Loucy (cell line): ENCODE results near the gene SLX4IP.

Experiments
- H2AFZ ChIP-seq: fragments of 200-600 bp; sonication (generic); 2 replicates; pipeline ENCODE4 v1.6.0; 2016; ENCODE audit warnings: antibody characterized with exemption, mild to moderate bottlenecking, low read length, moderate library complexity
- H3F3A ChIP-seq: fragments of 200-600 bp; 2 replicates; pipeline ENCODE4 v1.6.0; 2016; ENCODE audit warnings: antibody characterized with exemption, low read depth, mild to moderate bottlenecking
- H3K27me3 ChIP-seq: fragments of 200-600 bp; sonication (generic); 2 replicates; pipeline ENCODE4 v1.6.1; 2014; ENCODE audit warnings: low read length, mild to moderate bottlenecking; ENCODE audit not compliant: insufficient read depth, poor library complexity, severe bottlenecking
- H3K36me3 ChIP-seq: fragments of 200-600 bp; sonication (generic); 2 replicates; pipeline ENCODE4 v1.6.1; 2016; ENCODE audit warnings: low read length; ENCODE audit not compliant: insufficient read depth
- H3K4me1 ChIP-seq: fragments of 200-600 bp; sonication (generic); 2 replicates; pipeline ENCODE4 v1.5.1; 2014; ENCODE audit warnings: low read length, mild to moderate bottlenecking; ENCODE audit not compliant: insufficient read depth, poor library complexity, severe bottlenecking
- H3K4me2 ChIP-seq: fragments of 200-600 bp; sonication (generic); 2 replicates; pipeline ENCODE4 v1.6.0; 2014; ENCODE audit warnings: antibody characterized with exemption, low read length, low read depth, mild to moderate bottlenecking; ENCODE audit not compliant: poor library complexity, severe bottlenecking
- H3K4me3 ChIP-seq: fragments of 200-600 bp; sonication (generic); 2 replicates; pipeline ENCODE4 v1.5.1; 2014; ENCODE audit warnings: low read length, mild to moderate bottlenecking, mixed read lengths; ENCODE audit not compliant: poor library complexity, severe bottlenecking
- H3K79me2 ChIP-seq: fragments of 200-600 bp; sonication (generic); 2 replicates; pipeline ENCODE4 v1.6.1; 2014; ENCODE audit warnings: low read length; ENCODE audit not compliant: insufficient read depth
- H3K9ac ChIP-seq: fragments of 200-600 bp; sonication (generic); 2 replicates; pipeline ENCODE4 v1.6.0; 2014; ENCODE audit warnings: mild to moderate bottlenecking, low read depth, low read length, moderate library complexity; ENCODE audit not compliant: poor library complexity, severe bottlenecking
- H3K9me2 ChIP-seq: fragments of 200-600 bp; sonication (generic); replicated peaks from 2 replicates; pipeline ENCODE4 v1.6.1; 2016; ENCODE audit warnings: low read depth, low read length, mixed read lengths
- H3K9me3 ChIP-seq: fragments of 200-600 bp; sonication (generic); 2 replicates; pipeline ENCODE4 v1.6.1; 2014; ENCODE audit warnings: mild to moderate bottlenecking, antibody characterized with exemption, low read length, low read depth; ENCODE audit not compliant: insufficient read depth
- H4K20me1 ChIP-seq: fragments of 200-600 bp; sonication (generic); 2 replicates; pipeline ENCODE4 v1.6.0; 2014; ENCODE audit warnings: antibody characterized with exemption, low read length, mild to moderate bottlenecking; ENCODE audit not compliant: insufficient read depth, poor library complexity, severe bottlenecking
- CTCF ChIP-seq: fragments of 200-600 bp; sonication (generic); conservative IDR thresholded peaks from 2 replicates; pipeline ENCODE4 v1.5.1; 2014; ENCODE audit warnings: mild to moderate bottlenecking, antibody characterized with exemption, low read length
- EZH2phosphoT487 ChIP-seq: fragments of 200-600 bp; IDR thresholded peaks from 2 replicates; pipeline ENCODE4 v1.6.1; 2018; ENCODE audit warnings: antibody characterized with exemption, mild to moderate bottlenecking, moderate library complexity, borderline replicate concordance

The SLX4IP gene

GRCh38 chr20:10591946-10592521 lies 156.9 kb downstream of the SLX4IP start:
- no peaks in the 10 kb centered on the region for H3K9me3 ChIP-seq
- H3K4me3 ChIP-seq, result no peak overlapping the region
- H3K27me3 ChIP-seq, result no peaks in the 10 kb centered on the region
- no peak overlapping the region for H3K4me2 ChIP-seq
- H3K36me3 ChIP-seq, result no peaks in the 10 kb centered on the region
- H2AFZ ChIP-seq, result no peak overlapping the region
- H3K4me1 ChIP-seq, result no peaks in the 10 kb centered on the region
- H4K20me1 ChIP-seq, result no peaks in the 10 kb centered on the region
- H3K9me2 ChIP-seq, result no peaks in the 10 kb centered on the region
- TF ChIP-seq EZH2phosphoT487 (no peak), CTCF (no peak)
- no peaks in the 10 kb centered on the region for H3K79me2 ChIP-seq
- H3F3A ChIP-seq, result no peaks in the 10 kb centered on the region
- no peak overlapping the region for H3K9ac ChIP-seq

GRCh38 chr20:10594296-10594868 lies 159.3 kb downstream of the SLX4IP start:
- Histone ChIP-seq H4K20me1 (no peaks in the 10 kb centered on the region), H3K9me3 (no peaks in the 10 kb centered on the region), H3K9ac (no peak overlapping the region), H3K36me3 (no peaks in the 10 kb centered on the region), H3K4me1 (no peaks in the 10 kb centered on the region), H3F3A (no peaks in the 10 kb centered on the region), H3K4me2 (no peak overlapping the region), H3K4me3 (no peak overlapping the region), H3K9me2 (no peaks in the 10 kb centered on the region), H2AFZ (no peak overlapping the region), H3K79me2 (no peaks in the 10 kb centered on the region), H3K27me3 (no peaks in the 10 kb centered on the region)
- TF ChIP-seq EZH2phosphoT487 (no peak), CTCF (no peak)

- H3F3A ChIP-seq, result no peaks in the 10 kb centered on the region
- H3K27me3 ChIP-seq, result no peaks in the 10 kb centered on the region
- H4K20me1 ChIP-seq, result no peaks in the 10 kb centered on the region
- no peak overlapping the region for H3K4me2 ChIP-seq
- H3K36me3 ChIP-seq, result no peaks in the 10 kb centered on the region
- TF ChIP-seq EZH2phosphoT487 (no peak), CTCF (no peak)
- no peaks in the 10 kb centered on the region for H3K9me3 ChIP-seq
- no peak overlapping the region for H3K9ac ChIP-seq
- H3K79me2 ChIP-seq, result no peaks in the 10 kb centered on the region
- no peak overlapping the region for H3K4me3 ChIP-seq
- no peak overlapping the region for H2AFZ ChIP-seq
- H3K9me2 ChIP-seq, result no peaks in the 10 kb centered on the region
- H3K4me1 ChIP-seq, result no peaks in the 10 kb centered on the region
Observed at GRCh38 chr20:10595266-10595665, 160.2 kb downstream of the SLX4IP start.
